ENCODE data around the gene HIVEP3.

Gene HIVEP3

GRCh38 chr1:41466146-41466545 is 452.6 kb downstream of the HIVEP3 start:
- Histone ChIP-seq H3K27me3 (ENCODE audit: control insufficient read depth, insufficient read depth, low read length) (no peaks in the 10 kb centered on the region), H3K27ac (no peak overlapping the region), H2AFZ (no peak overlapping the region), H3K79me2 (no peaks in the 10 kb centered on the region), H3K4me3 (ENCODE audit: low read depth, low read length) (no peak overlapping the region), H3K4me2 (ENCODE audit: low read length) (no peak overlapping the region), H3K4me1 (no peaks in the 10 kb centered on the region), H3K9me3 (ENCODE audit: control insufficient read depth, low read length) (no peaks in the 10 kb centered on the region), H3K36me3 (ENCODE audit: control insufficient read depth, insufficient read depth, low read length) (no peaks in the 10 kb centered on the region), H3K9ac (no peak overlapping the region)
- no peak for TF ChIP-seq CTCF (IDR thresholded peaks at IDR 0.05)

- no peaks in the 10 kb centered on the region for H3K4me1 ChIP-seq
- no peak overlapping the region for H3K4me2 ChIP-seq (ENCODE audit: low read length)
- no peak overlapping the region for H3K4me3 ChIP-seq (ENCODE audit: low read depth, low read length)
- H3K9me3 ChIP-seq (ENCODE audit: control insufficient read depth, low read length): no peaks in the 10 kb centered on the region
- H3K9ac ChIP-seq: no peak overlapping the region
- no peaks in the 10 kb centered on the region for H3K79me2 ChIP-seq
- no peak overlapping the region for H3K27ac ChIP-seq
- no peak for TF ChIP-seq CTCF (IDR thresholded peaks at IDR 0.05)
- no peak overlapping the region for H2AFZ ChIP-seq
- H3K27me3 ChIP-seq (ENCODE audit: control insufficient read depth, insufficient read depth, low read length): no peaks in the 10 kb centered on the region
- H3K36me3 ChIP-seq (ENCODE audit: control insufficient read depth, insufficient read depth, low read length): no peaks in the 10 kb centered on the region
Observed at GRCh38 chr1:41465741-41466140, 453.0 kb downstream of the HIVEP3 start.

GRCh38 chr1:41464885-41465284 is 453.8 kb downstream of the HIVEP3 start:
- H3K36me3 ChIP-seq (ENCODE audit: control insufficient read depth, insufficient read depth, low read length): no peaks in the 10 kb centered on the region
- no peak overlapping the region for H3K4me3 ChIP-seq (ENCODE audit: low read depth, low read length)
- H3K4me1 ChIP-seq: no peaks in the 10 kb centered on the region
- H3K27ac ChIP-seq: no peak overlapping the region
- no peaks in the 10 kb centered on the region for H3K9me3 ChIP-seq (ENCODE audit: control insufficient read depth, low read length)
- no peak overlapping the region for H3K4me2 ChIP-seq (ENCODE audit: low read length)
- H2AFZ ChIP-seq: no peak overlapping the region
- no peak for TF ChIP-seq CTCF (IDR thresholded peaks at IDR 0.05)
- no peaks in the 10 kb centered on the region for H3K27me3 ChIP-seq (ENCODE audit: control insufficient read depth, insufficient read depth, low read length)
- H3K79me2 ChIP-seq: no peaks in the 10 kb centered on the region
- H3K9ac ChIP-seq: no peak overlapping the region

- H3K27ac ChIP-seq: no peak overlapping the region
- H3K27me3 ChIP-seq (ENCODE audit: control insufficient read depth, insufficient read depth, low read length): no peaks in the 10 kb centered on the region
- H3K4me3 ChIP-seq (ENCODE audit: low read depth, low read length): no peak overlapping the region
- no peak for TF ChIP-seq CTCF (IDR thresholded peaks at IDR 0.05)
- H3K4me1 ChIP-seq: no peaks in the 10 kb centered on the region
- no peaks in the 10 kb centered on the region for H3K36me3 ChIP-seq (ENCODE audit: control insufficient read depth, insufficient read depth, low read length)
- no peaks in the 10 kb centered on the region for H3K9me3 ChIP-seq (ENCODE audit: control insufficient read depth, low read length)
- no peak overlapping the region for H3K9ac ChIP-seq
- no peak overlapping the region for H3K4me2 ChIP-seq (ENCODE audit: low read length)
- H2AFZ ChIP-seq: no peak overlapping the region
- H3K79me2 ChIP-seq: no peaks in the 10 kb centered on the region
Observed at GRCh38 chr1:41463516-41463915, 455.2 kb downstream of the HIVEP3 start.

- H3K27ac ChIP-seq: no peak overlapping the region
- H3K4me1 ChIP-seq: no peaks in the 10 kb centered on the region
- no peak overlapping the region for H3K4me3 ChIP-seq (ENCODE audit: low read depth, low read length)
- no peak overlapping the region for H2AFZ ChIP-seq
- no peak overlapping the region for H3K9ac ChIP-seq
- no peak overlapping the region for H3K4me2 ChIP-seq (ENCODE audit: low read length)
- H3K27me3 ChIP-seq (ENCODE audit: control insufficient read depth, insufficient read depth, low read length): no peaks in the 10 kb centered on the region
- no peaks in the 10 kb centered on the region for H3K36me3 ChIP-seq (ENCODE audit: control insufficient read depth, insufficient read depth, low read length)
- no peaks in the 10 kb centered on the region for H3K79me2 ChIP-seq
- no peaks in the 10 kb centered on the region for H3K9me3 ChIP-seq (ENCODE audit: control insufficient read depth, low read length)
- TF ChIP-seq CTCF (IDR thresholded peaks at IDR 0.05): no peak
Observed at GRCh38 chr1:41462680-41463004, 456.1 kb downstream of the HIVEP3 start.

Data from parathyroid adenoma (tissue), 2 donors.